Activated CD4-positive, alpha-beta T cell treated with anti-CD3 and anti-CD28 coated beads, Interleukin-2, amount 10 ng/mL, durations not matched to agents 24 days and 14 days (primary cell): ENCODE data around the gene IGFL3. TPM values are rescaled to one million over a fixed set of nuclear protein-coding genes. Genes with fewer than 3 reads are reported as not detected.

ENCODE experiments used
- DNase-seq: peaks from one replicate; pipeline ENCODE4 v3.0.0; 2022
- H3K27ac Mint-ChIP-seq: one replicate; pipeline ENCODE4 v1.8.0; 2022; ENCODE audit warnings: mild to moderate bottlenecking, mixed read lengths
- H3K27me3 Mint-ChIP-seq: one replicate; pipeline ENCODE4 v1.8.0; 2022; ENCODE audit warnings: mixed read lengths
- H3K36me3 Mint-ChIP-seq: one replicate; pipeline ENCODE4 v1.8.0; 2022; ENCODE audit warnings: low read depth, mild to moderate bottlenecking, mixed read lengths
- H3K4me1 Mint-ChIP-seq: one replicate; pipeline ENCODE4 v1.8.0; 2021; ENCODE audit warnings: mixed read lengths
- H3K4me3 Mint-ChIP-seq: one replicate; pipeline ENCODE4 v1.8.0; 2022; ENCODE audit warnings: mild to moderate bottlenecking, moderate library complexity, mixed read lengths
- H3K9me3 Mint-ChIP-seq: one replicate; pipeline ENCODE4 v1.8.0; 2021; ENCODE audit warnings: mixed read lengths
- intact Hi-C: fragments of 100-400 bp; cut with micrococcal nuclease; formaldehyde crosslinking; loops from one replicate; pipeline ENCODE4 v1.15.1; 2023
- total RNA-seq: library from RNA; stranded (reverse); gene quantifications from 2 replicates; pipeline ENCODE4 v1.2.3, GENCODE V29; 2022

IGFL3 gene
- total RNA-seq, 1 donor from 2014 or later: not detected

DNA sequence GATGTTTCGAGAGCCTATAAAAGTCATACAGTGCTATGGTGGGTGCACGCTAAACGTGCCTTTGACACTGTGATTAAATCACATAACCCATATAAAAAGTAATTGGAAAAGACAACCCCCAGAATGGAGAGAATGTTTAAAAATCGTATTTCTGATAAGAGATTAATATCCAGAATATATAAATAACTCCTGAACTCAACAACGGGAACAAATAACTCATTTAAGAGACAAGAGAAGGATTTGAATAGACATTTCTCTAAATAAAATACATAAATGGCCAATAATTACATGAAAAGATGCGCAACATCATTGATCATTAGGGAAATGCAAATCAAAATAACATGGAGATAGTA, 46.7 kb downstream of the IGFL3 start:
- peaks cover 2% of the 10 kb centered on the region for H3K36me3 Mint-ChIP-seq
- intact Hi-C loops: loop anchor here (1.0 kb wide), 1 partner anchor 48 kb away; no protein-coding TSS in a partner anchor
- H3K4me3 Mint-ChIP-seq: no peak overlapping the region
- DNase-seq: no peak
- H3K27ac Mint-ChIP-seq: no peak overlapping the region
- H3K4me1 Mint-ChIP-seq: peaks cover 2% of the 10 kb centered on the region
- H3K9me3 Mint-ChIP-seq: no peaks in the 10 kb centered on the region
- peaks cover 66% of the 10 kb centered on the region for H3K27me3 Mint-ChIP-seq

DNA sequence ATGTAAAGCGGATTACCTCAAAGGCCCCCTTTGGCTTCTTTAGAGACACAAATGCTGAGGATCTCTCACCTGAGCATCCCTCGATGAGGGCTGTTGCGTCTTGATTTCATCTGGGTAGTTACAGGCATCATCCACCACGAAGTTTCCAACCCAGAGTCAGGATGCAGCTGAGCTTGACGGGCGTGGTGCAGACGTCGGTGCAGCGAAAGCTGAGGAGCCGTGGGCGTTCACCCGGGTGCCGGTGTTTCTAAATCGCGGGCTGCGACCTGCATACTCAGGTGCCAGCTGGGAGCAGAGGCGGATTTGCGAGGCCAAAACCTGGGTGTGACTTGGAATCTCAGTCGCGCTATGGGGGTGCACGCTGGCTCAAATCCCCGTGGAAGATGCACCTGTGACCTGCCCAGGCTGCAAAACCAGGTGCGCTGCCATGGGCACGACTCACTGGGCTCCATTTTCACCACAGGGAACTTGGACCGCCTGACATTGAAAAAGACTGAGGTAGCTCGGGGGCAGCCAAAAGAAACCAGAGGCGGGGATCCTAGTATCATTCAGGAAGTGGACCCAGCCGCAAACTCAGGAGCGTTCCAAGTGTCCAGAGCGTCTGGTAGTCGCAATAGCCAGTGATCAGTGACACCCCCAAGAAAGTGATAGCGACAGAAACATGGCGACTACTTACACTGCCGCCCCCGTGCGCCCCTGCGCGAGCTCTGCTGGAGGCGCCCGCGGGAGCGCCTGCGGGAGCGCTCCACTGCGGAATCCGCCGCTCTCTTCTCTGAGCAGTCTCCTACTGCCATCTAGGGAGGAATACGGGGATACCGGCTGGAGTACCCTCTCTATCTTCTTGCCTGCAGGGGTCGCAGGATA, 47.3 kb downstream of the IGFL3 start:
- no peaks in the 10 kb centered on the region for H3K9me3 Mint-ChIP-seq
- H3K4me3 Mint-ChIP-seq: no peak overlapping the region
- intact Hi-C loops: loop anchor here (1.0 kb wide), 1 partner anchor 48 kb away; no protein-coding TSS in a partner anchor
- H3K27ac Mint-ChIP-seq: no peak overlapping the region
- H3K27me3 Mint-ChIP-seq: peaks cover 70% of the 10 kb centered on the region
- H3K4me1 Mint-ChIP-seq: peaks cover 2% of the 10 kb centered on the region
- peaks cover 2% of the 10 kb centered on the region for H3K36me3 Mint-ChIP-seq
- DNase-seq: peak; percentile 69

DNA sequence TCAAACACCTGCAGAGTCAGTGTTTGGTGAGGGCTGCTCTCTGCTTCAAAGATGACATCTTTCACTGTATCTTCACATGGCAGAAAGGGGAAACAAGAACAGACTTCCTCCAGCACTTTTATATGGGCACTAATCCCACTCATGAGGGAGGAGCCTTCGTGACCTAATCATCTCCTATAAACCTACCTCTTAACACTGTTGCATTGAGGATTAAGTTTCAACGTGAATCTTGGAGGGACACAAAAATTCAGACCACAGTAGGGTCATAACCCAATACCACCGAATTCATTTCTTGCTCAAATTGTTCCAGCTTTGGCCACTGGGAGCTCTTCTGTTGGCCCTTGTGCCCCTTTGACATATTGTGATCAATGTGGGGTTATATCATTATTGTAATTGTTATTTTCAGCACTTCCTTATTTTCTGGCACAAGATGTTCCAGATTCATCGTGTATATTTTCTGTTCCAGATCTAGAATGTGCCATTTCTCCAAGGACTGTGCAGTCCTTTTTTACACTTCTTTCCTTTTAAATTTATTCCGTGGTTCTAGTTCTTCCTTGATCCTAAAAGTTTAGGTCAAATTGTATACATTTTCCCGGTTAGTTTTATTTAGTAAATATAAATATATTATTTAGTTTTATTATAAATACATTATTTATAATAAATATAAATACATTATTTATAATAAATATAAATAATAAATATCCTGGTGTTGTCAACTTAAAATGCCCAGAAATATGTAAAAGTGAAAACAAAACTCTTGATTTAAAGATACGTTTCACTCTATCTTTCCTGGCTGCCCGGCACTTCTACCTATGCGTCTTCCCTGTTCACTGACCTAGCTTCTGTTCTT, 48.2 kb downstream of the IGFL3 start:
- Mint-ChIP-seq H3K27ac (no peak overlapping the region), H3K4me1 (peaks cover 2% of the 10 kb centered on the region), H3K4me3 (no peak overlapping the region), H3K36me3 (peaks cover 2% of the 10 kb centered on the region), H3K27me3 (peaks cover 65% of the 10 kb centered on the region), H3K9me3 (no peaks in the 10 kb centered on the region)
- intact Hi-C loops: no loop called here
- no peak for DNase-seq

DNA sequence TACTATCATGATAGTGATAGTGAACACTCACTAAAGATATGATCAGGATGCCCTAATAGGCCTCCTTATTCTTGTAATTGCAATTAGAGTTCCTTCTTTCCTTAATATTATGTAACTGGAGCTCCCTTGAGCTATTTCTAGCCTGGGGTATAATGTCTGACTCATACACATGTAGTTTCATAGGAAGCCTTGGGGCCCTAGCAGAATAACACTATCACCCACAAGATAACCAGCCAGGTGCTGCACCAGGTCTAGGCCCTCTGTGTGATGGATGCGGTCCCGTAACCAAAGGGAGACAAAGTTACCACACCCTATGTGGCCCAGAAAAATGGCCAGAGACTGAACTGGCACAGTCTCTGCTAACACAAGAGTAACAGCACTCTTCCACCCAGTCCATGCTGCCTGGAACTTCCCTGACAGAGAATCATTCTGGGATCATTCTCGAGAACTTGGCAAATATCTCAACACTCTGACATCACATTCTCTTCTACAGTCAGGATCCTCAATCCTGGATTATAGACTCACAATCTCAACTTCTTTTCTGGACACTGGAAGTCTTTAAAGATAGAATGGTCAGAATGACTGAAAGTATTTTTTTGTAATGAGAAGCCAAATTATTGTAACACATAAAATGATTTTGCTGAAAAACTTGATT, 51.1 kb downstream of the IGFL3 start:
- Mint-ChIP-seq H3K4me3 (no peak overlapping the region), H3K36me3 (no peaks in the 10 kb centered on the region), H3K27ac (no peak overlapping the region), H3K9me3 (no peaks in the 10 kb centered on the region), H3K4me1 (peaks cover 2% of the 10 kb centered on the region), H3K27me3 (peaks cover 67% of the 10 kb centered on the region)
- intact Hi-C loops: no loop called here
- DNase-seq: no peak

Other genes with a start within 250 kb of the IGFL3 start
- 18.5 and 18.9 TPM in 2 replicates for gene IRF2BP1, start 238.5 kb downstream of the IGFL3 start, total RNA-seq
- 5.5 and 5.9 TPM in 2 replicates for gene MYPOP, start 222.1 kb downstream of the IGFL3 start, total RNA-seq
- not detected in 2 replicates for gene NANOS2, start 209.9 kb downstream of the IGFL3 start, total RNA-seq
- gene NOVA2, start 150.8 kb downstream of the IGFL3 start, total RNA-seq: not detected in 2 replicates
- gene CCDC61, start 129.2 kb downstream of the IGFL3 start, total RNA-seq: 23.1 and 30.1 TPM in 2 replicates
- gene PGLYRP1, start 101.6 kb downstream of the IGFL3 start, total RNA-seq: not detected in 2 replicates
- not detected in 2 replicates for gene IGFL4, start 83.7 kb downstream of the IGFL3 start, total RNA-seq
- gene IGFL2, start 23.6 kb upstream of the IGFL3 start, total RNA-seq: 0.33 and 0.40 TPM in 2 replicates
- not detected in 2 replicates for gene IGFL1, start 105.1 kb upstream of the IGFL3 start, total RNA-seq
- not detected in 2 replicates for gene HIF3A, start 172.4 kb upstream of the IGFL3 start, total RNA-seq
- gene PPP5C, start 222.4 kb upstream of the IGFL3 start, total RNA-seq: 160 and 169 TPM in 2 replicates